HFF-Myc (cell line): ENCODE measurements around the gene UACA.
"Not testable (repeated sequence)": the region's sequence is repeated elsewhere in the genome, so short reads cannot be mapped to it uniquely, and the experiment has no call there.

Experiments
- DNase-seq: peaks from one replicate; pipeline ENCODE4 v3.0.0-alpha.2; 2011; ENCODE audit warnings: low read depth; ENCODE audit errors: extremely low read depth
- H3K4me3 ChIP-seq: replicated peaks from 2 replicates; pipeline ENCODE4 v1.5.1; 2011; ENCODE audit warnings: low read depth, mild to moderate bottlenecking, control low read depth, low read length
- CTCF ChIP-seq: IDR thresholded peaks from 2 replicates; pipeline ENCODE4 v1.5.1; 2012; ENCODE audit warnings: mild to moderate bottlenecking, low read depth, low read length, control low read depth; ENCODE audit errors: missing control alignments

UACA gene

GRCh38 chr15:70670680-70671079 lies 92.7 kb downstream of the UACA start:
- DNase-seq, result no peak

GRCh38 chr15:70669966-70670658 lies 93.2 kb downstream of the UACA start:
- H3K4me3 ChIP-seq, result no peak overlapping the region
- no peak for DNase-seq
- TF ChIP-seq CTCF, result no peak

More at GRCh38 chr15:70670680-70671079, 92.7 kb downstream of the UACA start:
- H3K4me3 ChIP-seq, result no peak overlapping the region
- no peak for TF ChIP-seq CTCF

DNA sequence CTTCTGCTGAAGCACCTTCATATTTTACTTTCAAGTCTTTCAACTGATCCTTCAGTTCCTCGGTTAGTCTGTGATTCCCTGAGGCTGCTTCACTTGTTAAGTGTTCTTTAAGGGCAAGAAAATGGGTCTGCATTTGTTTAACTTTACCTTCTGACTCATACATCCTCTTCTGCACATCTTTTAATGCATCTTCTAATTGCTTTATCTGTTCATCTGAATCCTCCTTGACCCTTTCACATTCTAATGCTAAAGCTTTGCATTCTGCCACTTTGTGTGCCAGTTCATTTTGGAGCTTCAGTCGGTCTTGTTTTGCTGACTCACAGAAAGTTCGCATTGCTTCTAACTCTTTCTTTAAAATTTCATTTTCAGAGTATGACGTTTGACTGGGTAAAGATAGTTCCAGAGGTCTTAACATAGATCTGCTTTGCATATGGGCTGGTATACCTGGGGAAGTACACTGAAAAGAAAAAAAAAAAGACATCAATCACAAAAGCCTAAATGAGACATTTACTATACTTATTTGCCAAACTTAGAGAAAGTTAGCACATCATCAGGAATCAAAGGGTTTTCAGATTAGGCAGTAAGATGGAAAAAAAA lies 94.3 kb downstream of the UACA start:
- H3K4me3 ChIP-seq, result no peak overlapping the region
- no peak for DNase-seq
- TF ChIP-seq CTCF, result no peak

DNA sequence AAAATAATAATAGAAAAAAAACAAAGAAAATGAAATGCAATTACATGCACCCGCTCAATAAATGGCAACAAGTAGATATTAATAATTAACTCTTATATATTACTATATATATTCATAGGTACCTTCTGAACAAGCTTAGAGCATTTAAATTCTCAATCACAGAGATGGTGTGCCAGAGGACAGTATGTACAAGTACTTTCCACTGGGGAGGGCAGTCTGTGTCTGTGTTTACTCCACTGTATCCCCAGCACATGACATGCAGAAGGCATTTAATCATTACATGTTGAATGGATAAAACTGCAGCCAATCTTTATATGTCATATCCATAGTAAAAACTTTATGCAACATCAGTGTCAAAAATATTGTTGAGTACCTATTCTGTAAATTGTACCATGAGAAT lies 97.8 kb downstream of the UACA start:
- TF ChIP-seq CTCF, result no peak
- no peak for DNase-seq
- H3K4me3 ChIP-seq, result no peak overlapping the region

GRCh38 chr15:70664494-70664893 lies 98.9 kb downstream of the UACA start:
- no peak for DNase-seq
- TF ChIP-seq CTCF, result no peak
- no peak overlapping the region for H3K4me3 ChIP-seq

DNA sequence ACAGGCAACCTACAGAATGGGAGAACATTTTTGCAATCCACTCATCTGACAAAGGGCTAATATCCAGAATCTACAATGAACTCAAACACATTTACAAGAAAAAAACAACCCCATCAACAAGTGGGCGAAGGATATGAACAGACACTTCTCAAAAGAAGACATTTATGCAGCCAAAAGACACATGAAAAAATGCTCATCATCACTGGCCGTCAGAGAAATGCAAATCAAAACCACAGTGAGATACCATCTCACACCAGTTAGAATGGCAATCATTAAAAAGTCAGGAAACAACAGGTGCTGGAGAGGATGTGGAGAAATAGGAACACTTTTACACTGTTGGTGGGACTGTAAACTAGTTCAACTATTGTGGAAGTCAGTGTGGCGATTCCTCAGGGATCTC lies 100.3 kb downstream of the UACA start:
- DNase-seq, H3K4me3 ChIP-seq: not testable (repeated sequence)

DNA sequence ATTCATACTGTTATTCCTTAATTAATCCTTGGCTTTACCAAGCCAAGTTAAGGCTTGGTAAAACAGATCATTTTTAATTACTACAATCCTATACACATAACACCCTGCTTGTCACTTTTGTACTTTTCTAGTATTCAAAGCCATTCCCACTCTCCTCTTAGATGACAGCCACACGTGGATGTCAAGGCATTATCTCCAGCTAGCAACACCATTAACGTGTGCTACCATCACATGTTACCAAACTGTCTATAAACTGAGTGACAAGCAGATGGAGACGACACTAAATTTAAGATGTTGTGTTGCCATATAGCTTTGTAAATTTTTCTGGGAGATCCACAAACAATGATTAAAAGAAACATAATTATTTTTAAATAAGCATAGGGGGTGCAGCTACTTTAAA lies 103.7 kb downstream of the UACA start:
- H3K4me3 ChIP-seq, result no peak overlapping the region
- no peak for DNase-seq
- no peak for TF ChIP-seq CTCF
